ENCODE data around the gene STRIP1.

STRIP1 gene

DNA sequence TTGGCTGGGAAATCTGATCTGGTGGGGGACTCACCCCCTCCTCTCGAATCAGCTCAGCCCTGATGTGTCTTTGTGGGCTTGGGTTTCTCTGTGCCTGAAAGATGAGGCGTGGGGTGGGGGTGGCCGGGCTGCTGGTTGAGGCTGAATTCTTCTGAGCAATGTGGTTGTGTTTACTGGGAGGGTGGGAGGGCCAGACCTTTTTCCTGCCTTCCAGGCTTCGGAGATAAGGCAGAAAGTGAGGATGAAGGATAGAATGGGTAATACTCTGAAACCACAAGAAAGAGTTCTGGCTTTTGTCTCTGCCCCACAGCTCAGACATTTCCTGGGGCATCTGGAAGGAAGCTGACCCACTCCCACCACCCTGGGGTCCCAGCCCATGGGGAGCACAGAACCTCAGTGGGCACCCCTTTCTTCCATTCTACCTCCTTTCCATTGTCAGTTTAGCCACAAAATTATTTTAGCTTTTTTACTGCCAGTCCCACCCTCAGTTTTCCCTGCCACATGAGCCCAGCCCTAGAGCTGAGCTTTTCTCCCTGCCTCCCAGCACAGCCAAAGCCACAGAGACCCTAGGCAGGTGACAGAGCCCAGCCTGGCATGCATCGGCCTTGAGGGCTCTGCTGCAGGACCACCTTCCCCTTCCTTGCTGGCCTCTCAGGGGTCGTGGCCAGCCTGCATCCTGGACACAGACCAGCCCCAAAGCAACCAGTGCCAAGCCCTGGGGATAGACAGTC, 24.9 kb downstream of the STRIP1 start:
- no peak overlapping the region for H3K4me3 ChIP-seq (ENCODE audit: insufficient read depth, low read depth, low read length)
- peaks cover 31% of the 10 kb centered on the region for H3K36me3 ChIP-seq (ENCODE audit: control insufficient read depth, insufficient read depth, low read length)
- WGBS, 2 experiments = 84 to 85% methylated on average over 6 of the region's 6 CpGs
- no peaks in the 10 kb centered on the region for H3K9me3 ChIP-seq (ENCODE audit: control insufficient read depth, low read length)
- no peaks in the 10 kb centered on the region for H3K27me3 ChIP-seq (ENCODE audit: control insufficient read depth, insufficient read depth, low read length, poor library complexity, severe bottlenecking)
- H3K27ac ChIP-seq (ENCODE audit: insufficient read depth, low read depth, low read length, poor library complexity, severe bottlenecking) = no peak overlapping the region
- H3K4me1 ChIP-seq (ENCODE audit: control insufficient read depth, insufficient read depth, low read length) = peaks cover 4% of the 10 kb centered on the region

DNA sequence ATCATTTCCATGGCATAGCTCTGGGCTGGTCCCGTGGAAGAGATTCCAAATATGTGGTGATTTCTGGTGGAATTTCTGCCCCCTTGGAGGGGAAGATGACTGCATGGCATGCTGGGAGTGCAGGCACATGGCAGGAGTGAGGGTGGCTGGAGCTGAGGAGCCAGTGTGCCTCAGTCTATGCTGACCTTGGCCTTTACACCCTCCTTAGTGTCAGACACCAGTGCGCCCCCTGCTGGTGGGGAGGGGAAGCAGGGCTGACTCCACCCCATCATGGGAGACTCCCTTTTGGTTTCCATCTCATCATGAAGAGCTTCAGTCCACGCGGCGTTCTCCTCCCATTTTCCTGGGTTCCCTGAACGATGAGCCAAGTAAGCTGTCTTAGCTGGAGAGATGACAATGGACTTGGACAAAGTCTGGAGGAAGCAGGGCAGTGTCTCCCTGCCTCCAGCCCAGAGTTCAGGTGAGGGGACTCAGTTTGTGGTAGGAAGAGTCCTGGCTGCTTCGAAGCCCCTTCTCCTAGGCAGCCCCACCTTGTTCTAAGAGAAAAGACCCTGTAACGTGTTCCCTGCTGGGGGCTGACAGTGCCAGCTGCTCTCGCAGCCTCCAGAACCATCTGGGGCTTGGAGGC, 25.7 kb downstream of the STRIP1 start:
- Histone ChIP-seq H3K9me3 (ENCODE audit: control insufficient read depth, low read length) (no peaks in the 10 kb centered on the region), H3K4me1 (ENCODE audit: control insufficient read depth, insufficient read depth, low read length) (peaks cover 4% of the 10 kb centered on the region), H3K4me3 (ENCODE audit: insufficient read depth, low read depth, low read length) (no peak overlapping the region), H3K36me3 (ENCODE audit: control insufficient read depth, insufficient read depth, low read length) (peaks cover 25% of the 10 kb centered on the region), H3K27ac (ENCODE audit: insufficient read depth, low read depth, low read length, poor library complexity, severe bottlenecking) (no peak overlapping the region), H3K27me3 (ENCODE audit: control insufficient read depth, insufficient read depth, low read length, poor library complexity, severe bottlenecking) (no peaks in the 10 kb centered on the region)
- 89 to 90% methylated on average over 9 of the region's 9 CpGs for WGBS, 2 experiments

DNA sequence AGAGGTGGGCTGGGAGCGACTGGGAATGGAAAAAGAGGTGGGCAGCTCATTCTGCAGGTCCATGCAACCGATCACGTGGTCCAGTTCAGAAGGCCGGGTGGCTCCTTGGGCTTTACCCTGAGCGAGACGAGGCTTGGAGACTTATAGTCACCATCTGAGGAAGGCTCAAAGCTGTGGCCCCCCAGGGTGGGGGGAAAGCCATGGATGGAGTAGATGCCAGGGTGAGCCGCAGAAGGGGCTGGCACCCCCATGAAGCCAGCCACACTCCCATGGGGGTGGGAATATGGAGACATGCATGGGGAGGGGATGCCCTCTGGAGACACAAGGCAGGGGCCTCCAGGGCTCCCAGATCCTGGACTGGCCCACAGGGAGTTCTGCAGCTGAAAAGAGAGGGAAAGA, 26.2 kb downstream of the STRIP1 start:
- Histone ChIP-seq H3K27me3 (ENCODE audit: control insufficient read depth, insufficient read depth, low read length, poor library complexity, severe bottlenecking) (peaks cover 5% of the 10 kb centered on the region), H3K27ac (ENCODE audit: insufficient read depth, low read depth, low read length, poor library complexity, severe bottlenecking) (no peak overlapping the region), H3K9me3 (ENCODE audit: control insufficient read depth, low read length) (no peaks in the 10 kb centered on the region), H3K36me3 (ENCODE audit: control insufficient read depth, insufficient read depth, low read length) (peaks cover 20% of the 10 kb centered on the region), H3K4me1 (ENCODE audit: control insufficient read depth, insufficient read depth, low read length) (peaks cover 4% of the 10 kb centered on the region), H3K4me3 (ENCODE audit: insufficient read depth, low read depth, low read length) (no peak overlapping the region)
- 95 to 96% methylated on average over 7 of the region's 7 CpGs for whole genome bisulfite sequencing, 2 experiments

- WGBS, 2 experiments = 96% methylated on average over 10 of the region's 10 CpGs
- Histone ChIP-seq H3K36me3 (ENCODE audit: control insufficient read depth, insufficient read depth, low read length) (peaks cover 13% of the 10 kb centered on the region), H3K27me3 (ENCODE audit: control insufficient read depth, insufficient read depth, low read length, poor library complexity, severe bottlenecking) (peaks cover 11% of the 10 kb centered on the region), H3K9me3 (ENCODE audit: control insufficient read depth, low read length) (no peaks in the 10 kb centered on the region), H3K27ac (ENCODE audit: insufficient read depth, low read depth, low read length, poor library complexity, severe bottlenecking) (no peak overlapping the region), H3K4me1 (ENCODE audit: control insufficient read depth, insufficient read depth, low read length) (peaks cover 4% of the 10 kb centered on the region), H3K4me3 (ENCODE audit: insufficient read depth, low read depth, low read length) (no peak overlapping the region)
Observed at GRCh38 chr1:110061341-110061740, 26.9 kb downstream of the STRIP1 start.

DNA sequence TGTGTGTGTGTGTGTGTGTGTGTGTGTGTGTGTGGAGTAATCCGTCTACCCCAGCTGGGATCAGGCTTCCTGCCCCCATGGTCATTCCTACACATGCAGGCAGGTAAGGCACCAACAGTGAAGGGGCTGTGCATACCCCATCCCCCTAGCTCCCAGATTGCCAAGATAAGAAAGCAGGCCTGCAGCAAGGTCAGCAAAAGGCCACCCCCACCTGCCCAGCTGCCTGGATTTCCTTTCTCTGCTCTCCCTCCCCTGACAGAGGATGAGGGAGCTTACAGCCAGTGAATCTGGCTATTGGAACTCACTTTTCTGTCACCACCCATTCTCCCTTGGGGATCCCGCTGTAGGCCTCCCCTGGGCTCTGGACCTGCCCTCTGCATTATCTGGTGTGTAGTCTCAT, 28.2 kb downstream of the STRIP1 start:
- Histone ChIP-seq H3K4me3 (ENCODE audit: insufficient read depth, low read depth, low read length) (no peak overlapping the region), H3K4me1 (ENCODE audit: control insufficient read depth, insufficient read depth, low read length) (peaks cover 7% of the 10 kb centered on the region), H3K36me3 (ENCODE audit: control insufficient read depth, insufficient read depth, low read length) (peaks cover 1% of the 10 kb centered on the region), H3K27me3 (ENCODE audit: control insufficient read depth, insufficient read depth, low read length, poor library complexity, severe bottlenecking) (peaks cover 24% of the 10 kb centered on the region), H3K27ac (ENCODE audit: insufficient read depth, low read depth, low read length, poor library complexity, severe bottlenecking) (no peak overlapping the region), H3K9me3 (ENCODE audit: control insufficient read depth, low read length) (no peaks in the 10 kb centered on the region)
- WGBS, 2 experiments = 77 to 86% methylated on average over 2 of the region's 2 CpGs

GRCh38 chr1:110063781-110064180, 29.4 kb downstream of the STRIP1 start:
- no peaks in the 10 kb centered on the region for H3K36me3 ChIP-seq (ENCODE audit: control insufficient read depth, insufficient read depth, low read length)
- H3K4me1 ChIP-seq (ENCODE audit: control insufficient read depth, insufficient read depth, low read length) = peaks cover 12% of the 10 kb centered on the region
- peaks cover 35% of the 10 kb centered on the region for H3K27me3 ChIP-seq (ENCODE audit: control insufficient read depth, insufficient read depth, low read length, poor library complexity, severe bottlenecking)
- H3K27ac ChIP-seq (ENCODE audit: insufficient read depth, low read depth, low read length, poor library complexity, severe bottlenecking) = no peak overlapping the region
- 39 to 46% methylated on average over 4 of the region's 4 CpGs for WGBS, 2 experiments
- no peak overlapping the region for H3K4me3 ChIP-seq (ENCODE audit: insufficient read depth, low read depth, low read length)
- no peaks in the 10 kb centered on the region for H3K9me3 ChIP-seq (ENCODE audit: control insufficient read depth, low read length)

DNA sequence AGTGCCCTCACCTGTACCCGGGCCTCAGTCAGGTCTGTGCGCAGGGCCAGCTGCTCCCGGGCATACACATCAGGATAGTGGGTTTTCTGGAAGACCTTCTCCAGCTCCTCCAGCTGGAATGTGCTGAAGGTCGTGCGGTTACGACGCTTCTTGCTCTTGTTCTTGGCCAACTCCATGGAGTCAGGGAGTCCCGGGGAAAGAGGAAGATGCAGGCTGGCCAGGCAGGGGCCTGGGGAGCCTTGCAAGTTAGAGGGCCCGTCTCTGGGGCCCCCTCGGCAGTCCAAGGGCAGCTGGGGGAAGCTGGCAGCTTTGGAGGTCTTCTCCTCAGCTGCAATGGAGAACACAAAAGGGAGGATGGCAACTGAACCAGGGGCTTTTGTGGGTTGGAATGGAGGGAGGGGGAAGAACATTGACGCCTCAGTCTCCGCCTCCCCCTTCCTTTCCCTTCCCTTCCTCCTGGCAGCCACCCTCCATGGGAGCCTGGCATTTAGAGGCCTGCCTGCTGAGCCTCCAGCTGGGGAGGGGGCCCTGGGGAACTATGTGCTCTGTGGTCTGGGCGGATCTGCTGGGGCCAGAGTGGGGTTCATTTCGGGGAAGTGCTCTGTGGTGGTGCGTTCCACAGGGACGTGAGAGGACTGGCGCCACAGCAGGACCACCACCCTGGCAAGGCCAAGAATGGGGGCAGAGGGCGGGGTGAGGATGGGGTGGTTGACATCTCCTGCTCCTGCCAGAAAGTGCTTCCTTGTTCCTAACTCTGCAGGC, 30.3 kb downstream of the STRIP1 start:
- H3K9me3 ChIP-seq (ENCODE audit: control insufficient read depth, low read length) = no peaks in the 10 kb centered on the region
- WGBS, 2 experiments = 88% methylated on average over 18 of the region's 18 CpGs
- peaks cover 13% of the 10 kb centered on the region for H3K4me1 ChIP-seq (ENCODE audit: control insufficient read depth, insufficient read depth, low read length)

GRCh38 chr1:110065841-110066240, 31.4 kb downstream of the STRIP1 start:
- 90 to 93% methylated on average over 5 of the region's 5 CpGs for WGBS, 2 experiments
- Histone ChIP-seq H3K4me3 (ENCODE audit: insufficient read depth, low read depth, low read length) (no peak overlapping the region), H3K36me3 (ENCODE audit: control insufficient read depth, insufficient read depth, low read length) (no peaks in the 10 kb centered on the region), H3K27me3 (ENCODE audit: control insufficient read depth, insufficient read depth, low read length, poor library complexity, severe bottlenecking) (peaks cover 56% of the 10 kb centered on the region), H3K9me3 (ENCODE audit: control insufficient read depth, low read length) (no peaks in the 10 kb centered on the region), H3K27ac (ENCODE audit: insufficient read depth, low read depth, low read length, poor library complexity, severe bottlenecking) (no peak overlapping the region), H3K4me1 (ENCODE audit: control insufficient read depth, insufficient read depth, low read length) (peaks cover 17% of the 10 kb centered on the region)

More for the DNA sequence above, 30.3 kb downstream of the STRIP1 start:
- Histone ChIP-seq H3K27me3 (ENCODE audit: control insufficient read depth, insufficient read depth, low read length, poor library complexity, severe bottlenecking) (peaks cover 45% of the 10 kb centered on the region), H3K4me3 (ENCODE audit: insufficient read depth, low read depth, low read length) (no peak overlapping the region), H3K36me3 (ENCODE audit: control insufficient read depth, insufficient read depth, low read length) (no peaks in the 10 kb centered on the region), H3K27ac (ENCODE audit: insufficient read depth, low read depth, low read length, poor library complexity, severe bottlenecking) (no peak overlapping the region)

- WGBS, 2 experiments = 8 to 10% methylated on average over 23 of the region's 23 CpGs
Observed at GRCh38 chr1:110067479-110067892, 33.1 kb downstream of the STRIP1 start.

More at GRCh38 chr1:110067479-110067892, 33.1 kb downstream of the STRIP1 start:
- Histone ChIP-seq H3K4me3 (ENCODE audit: insufficient read depth, low read depth, low read length) (no peak overlapping the region), H3K9me3 (ENCODE audit: control insufficient read depth, low read length) (no peaks in the 10 kb centered on the region), H3K27ac (ENCODE audit: insufficient read depth, low read depth, low read length, poor library complexity, severe bottlenecking) (no peak overlapping the region), H3K36me3 (ENCODE audit: control insufficient read depth, insufficient read depth, low read length) (no peaks in the 10 kb centered on the region), H3K27me3 (ENCODE audit: control insufficient read depth, insufficient read depth, low read length, poor library complexity, severe bottlenecking) (peaks cover 72% of the 10 kb centered on the region), H3K4me1 (ENCODE audit: control insufficient read depth, insufficient read depth, low read length) (peaks cover 17% of the 10 kb centered on the region)

Data from ectodermal cell (in vitro differentiated cells).